Stimulated activated CD4-positive, alpha-beta T cell treated with anti-CD3 and anti-CD28 coated beads, Interleukin-2, amount 100 ng/mL, for 4 hours (primary cell): ENCODE results near the gene APOD.
"Not testable (repeated sequence)": the region's sequence is repeated elsewhere in the genome, so short reads cannot be mapped to it uniquely, and the experiment has no call there.

Experiments used
- DNase-seq: peaks from one replicate; pipeline ENCODE4 v3.0.0-alpha.2; 2020; ENCODE audit warnings: low read depth

APOD gene

DNA sequence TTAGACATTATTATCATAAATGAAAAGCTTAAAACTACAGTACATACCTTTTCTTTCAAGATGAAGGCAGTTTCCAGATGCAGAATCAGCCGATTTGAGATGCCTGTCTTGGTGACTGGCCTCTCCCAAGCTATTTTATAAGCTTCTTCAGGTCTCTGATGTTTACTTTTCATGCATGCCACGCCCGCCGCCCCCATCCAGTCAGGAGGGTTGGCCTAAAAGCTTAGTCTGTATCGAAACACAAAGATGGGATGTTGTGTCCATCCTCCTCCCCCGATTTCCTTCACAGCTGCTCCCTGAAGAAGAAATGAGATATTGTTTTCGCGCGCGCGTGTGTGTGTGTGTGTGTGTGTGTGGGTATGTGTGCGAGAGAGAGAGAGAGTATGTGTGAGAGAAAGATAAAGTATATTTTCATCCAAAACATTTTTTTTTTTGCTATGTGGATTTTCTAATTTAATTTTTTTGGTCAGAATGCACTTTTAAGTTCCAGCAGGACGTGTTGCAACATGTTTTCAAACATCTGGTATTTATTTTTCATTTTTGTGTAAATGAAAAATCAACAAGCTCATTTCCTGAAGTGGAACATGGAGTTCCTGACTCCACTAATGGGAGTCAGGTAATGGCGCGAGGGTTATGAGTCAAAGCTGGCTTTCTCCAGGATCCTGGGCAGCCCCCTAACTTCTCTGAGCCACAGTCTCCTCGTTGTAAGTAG is at the start of gene APOD:
Gene APOD (minus strand): TSS at position 110 of the 712 bp plus-strand sequence. CDS start 4,479 bp downstream, outside the sequence.
- no peak for DNase-seq

- DNase-seq, result not testable (repeated sequence)
Measured at GRCh38 chr3:195633351-195633750, 49.6 kb upstream of the APOD start.

GRCh38 chr3:195632501-195633185 is 48.9 kb upstream of the APOD start:
- not testable (repeated sequence) for DNase-seq

DNA sequence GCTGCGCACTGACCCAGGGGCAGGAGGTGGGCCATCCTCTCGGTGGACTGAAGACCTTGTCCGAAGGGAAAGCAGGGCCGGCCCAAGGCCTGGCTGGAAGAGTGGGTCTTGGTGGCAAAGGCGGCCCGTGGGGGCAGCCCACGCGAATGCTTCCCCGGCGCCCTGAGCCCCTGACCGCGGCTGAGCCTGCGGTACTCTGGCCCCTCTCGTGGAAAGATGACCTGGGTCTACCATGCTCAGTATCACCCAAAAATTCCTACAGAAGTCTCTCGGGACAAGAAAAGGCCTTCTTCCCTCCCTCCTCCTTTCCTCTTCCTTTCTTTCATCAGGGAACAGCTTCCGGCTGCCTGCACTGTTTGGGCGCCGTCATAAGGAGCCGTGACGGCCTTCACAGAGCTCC is 48.3 kb upstream of the APOD start:
- not testable (repeated sequence) for DNase-seq

GRCh38 chr3:195630938-195631495 is 47.3 kb upstream of the APOD start:
- DNase-seq, result not testable (repeated sequence)

DNA sequence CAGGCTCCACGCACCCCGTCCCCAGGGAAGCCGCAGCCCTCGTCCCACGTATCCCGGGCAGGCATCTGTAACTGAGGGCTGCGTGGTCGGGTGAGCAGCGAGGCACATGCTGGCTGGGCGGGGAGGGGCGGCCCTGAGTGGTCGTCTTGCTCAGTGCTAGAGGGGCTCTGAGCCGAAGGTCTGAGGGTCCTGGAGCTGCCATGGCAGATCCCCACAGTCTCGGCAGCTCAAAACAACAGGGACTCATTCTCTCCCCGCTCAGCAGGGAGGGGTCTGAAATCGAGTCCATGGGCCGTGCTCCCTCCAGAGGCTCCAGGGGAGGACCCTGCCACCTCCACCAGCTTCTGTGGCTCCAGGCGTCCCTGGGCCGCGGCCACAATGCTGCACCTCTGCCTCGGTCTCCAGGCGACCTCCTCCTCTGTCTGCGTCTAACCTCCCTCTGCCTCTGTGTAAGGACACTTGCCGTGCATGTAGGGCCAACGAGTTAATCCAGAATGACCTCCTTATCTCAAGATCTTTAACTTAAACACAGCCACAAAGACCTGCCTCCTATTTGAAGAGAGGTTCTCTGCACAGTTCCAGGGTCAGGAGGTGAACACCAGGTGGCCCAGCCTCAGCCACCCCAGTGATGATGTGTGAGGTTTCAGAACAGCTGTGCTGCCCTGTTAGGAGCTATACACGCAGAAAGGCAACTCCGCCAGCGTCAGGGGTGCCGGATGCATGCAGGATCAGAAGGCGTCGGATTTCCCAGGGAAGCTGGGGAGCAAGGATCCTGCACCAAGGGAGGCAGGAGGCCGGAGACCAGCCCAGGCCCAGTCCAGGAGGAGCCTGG is 46.6 kb upstream of the APOD start:
- not testable (repeated sequence) for DNase-seq

GRCh38 chr3:195629682-195630081 is 45.9 kb upstream of the APOD start:
- DNase-seq, result not testable (repeated sequence)

DNA sequence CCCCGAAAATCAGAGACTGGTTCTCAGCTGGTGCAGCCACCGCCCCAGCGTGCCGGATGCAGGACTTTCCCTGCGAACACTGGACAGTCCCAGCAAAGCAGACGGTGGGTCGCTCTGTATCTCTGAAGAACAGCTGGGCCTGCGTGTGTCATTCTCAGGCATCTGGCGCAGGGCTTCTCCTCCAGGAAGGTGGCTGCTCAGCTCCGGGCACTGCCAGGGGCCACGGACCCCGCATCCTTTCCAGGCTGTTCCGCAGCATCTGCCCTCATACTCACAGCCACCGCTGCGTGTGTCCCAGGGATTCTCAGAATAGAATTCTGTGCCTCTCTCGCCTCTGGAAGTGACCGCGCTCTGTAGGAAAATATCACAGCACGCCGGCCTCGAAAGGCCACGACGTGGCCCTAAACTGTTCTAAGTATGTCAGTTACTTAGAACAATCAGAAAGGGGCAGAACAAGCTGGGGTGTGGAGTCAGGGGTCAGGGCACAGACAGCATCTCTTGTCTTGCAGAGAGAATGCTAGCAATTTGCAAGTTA is 44.7 kb upstream of the APOD start:
- DNase-seq, result not testable (repeated sequence)

GRCh38 chr3:195627515-195628385 is 44.0 kb upstream of the APOD start:
- not testable (repeated sequence) for DNase-seq

- DNase-seq, result not testable (repeated sequence)
Measured at GRCh38 chr3:195624603-195625560, 41.1 kb upstream of the APOD start.

GRCh38 chr3:195624171-195624570 is 40.4 kb upstream of the APOD start:
- not testable (repeated sequence) for DNase-seq

DNA sequence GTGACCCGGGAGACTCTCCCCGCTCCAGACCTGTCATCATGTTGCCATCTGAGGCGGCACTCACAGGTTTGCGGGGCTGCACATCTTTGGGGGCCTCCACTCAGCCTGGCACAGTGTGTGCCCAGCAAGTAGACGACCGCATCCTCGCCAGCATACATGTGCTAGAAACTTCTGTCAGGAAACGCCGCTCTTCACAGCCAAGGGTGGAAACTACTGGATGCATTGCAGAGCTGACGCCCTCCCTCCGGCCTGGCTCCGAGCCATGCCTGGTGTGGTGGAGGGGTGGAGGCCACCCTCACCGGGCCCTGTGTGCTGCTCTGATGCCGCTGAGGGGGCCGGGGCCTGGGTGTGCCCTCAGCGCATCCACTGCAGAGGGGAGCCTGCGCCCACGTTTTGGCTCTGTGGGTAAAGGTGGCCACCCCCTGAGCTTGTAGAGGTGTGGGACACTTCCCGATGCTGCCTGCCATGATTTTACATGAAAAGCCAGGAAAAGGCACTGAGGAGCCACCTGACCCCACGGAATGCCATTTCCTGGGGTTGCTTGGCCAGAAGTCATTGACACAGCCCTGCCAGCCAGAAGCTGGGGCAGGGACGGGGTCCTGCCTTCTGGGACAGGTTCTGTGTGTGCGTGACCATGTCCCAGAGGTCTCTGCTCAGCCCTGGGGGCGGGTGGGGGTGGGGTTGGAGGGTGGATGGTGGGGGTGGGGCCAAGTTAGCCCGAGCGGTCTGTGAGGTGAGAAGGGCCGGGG is 39.7 kb upstream of the APOD start:
- DNase-seq, result not testable (repeated sequence)

- not testable (repeated sequence) for DNase-seq
Measured at GRCh38 chr3:195622523-195623170, 38.9 kb upstream of the APOD start.

- not testable (repeated sequence) for DNase-seq
Measured at GRCh38 chr3:195622012-195622411, 38.3 kb upstream of the APOD start.

- not testable (repeated sequence) for DNase-seq
Measured at GRCh38 chr3:195621095-195621494, 37.4 kb upstream of the APOD start.

- not testable (repeated sequence) for DNase-seq
Measured at GRCh38 chr3:195620476-195620875, 36.7 kb upstream of the APOD start.

- DNase-seq, result not testable (repeated sequence)
Measured at GRCh38 chr3:195619591-195620369, 36.0 kb upstream of the APOD start.
